ENCODE results near the gene ARPC5L.
A peak's percentile ranks its signal among the peaks of the same experiment; 100 is the strongest.

DNA sequence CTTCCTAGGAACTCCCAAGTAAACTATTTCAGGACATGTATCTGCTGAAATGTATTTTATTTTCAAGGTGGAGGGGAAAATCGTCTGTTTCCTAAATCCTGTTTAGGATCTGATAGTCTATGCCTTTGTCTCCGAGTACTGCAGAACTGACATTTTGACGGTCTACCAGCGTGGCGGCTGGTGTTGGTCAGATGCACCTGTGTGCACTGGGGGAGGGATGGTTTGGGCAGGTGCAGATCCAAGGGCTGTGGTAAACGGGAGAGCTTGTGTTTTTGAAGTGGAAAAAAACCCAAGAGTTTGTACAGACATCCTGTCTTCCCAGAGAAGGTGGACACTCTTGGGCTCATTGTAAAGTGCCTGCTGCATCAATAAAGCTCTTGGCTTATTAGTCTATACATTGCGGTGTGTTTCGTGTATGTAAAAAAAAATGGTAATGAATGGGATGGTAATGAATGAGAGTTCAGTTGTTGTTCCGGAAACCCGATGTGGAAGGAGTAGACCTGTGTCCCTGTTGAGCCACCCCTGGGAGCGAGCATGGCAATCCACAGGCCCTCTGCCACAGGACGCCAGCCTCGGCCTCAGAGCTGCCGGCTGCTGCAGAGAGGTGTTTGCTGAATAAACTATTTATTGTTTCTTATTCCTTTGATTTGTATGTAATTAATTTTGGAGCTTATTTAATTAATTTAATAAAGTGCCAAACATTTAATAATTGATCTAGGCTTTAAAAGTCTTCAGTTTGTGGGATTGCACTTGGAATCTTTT is 15.3 kb downstream of the ARPC5L start:
- TF ChIP-seq, protein P1, sequence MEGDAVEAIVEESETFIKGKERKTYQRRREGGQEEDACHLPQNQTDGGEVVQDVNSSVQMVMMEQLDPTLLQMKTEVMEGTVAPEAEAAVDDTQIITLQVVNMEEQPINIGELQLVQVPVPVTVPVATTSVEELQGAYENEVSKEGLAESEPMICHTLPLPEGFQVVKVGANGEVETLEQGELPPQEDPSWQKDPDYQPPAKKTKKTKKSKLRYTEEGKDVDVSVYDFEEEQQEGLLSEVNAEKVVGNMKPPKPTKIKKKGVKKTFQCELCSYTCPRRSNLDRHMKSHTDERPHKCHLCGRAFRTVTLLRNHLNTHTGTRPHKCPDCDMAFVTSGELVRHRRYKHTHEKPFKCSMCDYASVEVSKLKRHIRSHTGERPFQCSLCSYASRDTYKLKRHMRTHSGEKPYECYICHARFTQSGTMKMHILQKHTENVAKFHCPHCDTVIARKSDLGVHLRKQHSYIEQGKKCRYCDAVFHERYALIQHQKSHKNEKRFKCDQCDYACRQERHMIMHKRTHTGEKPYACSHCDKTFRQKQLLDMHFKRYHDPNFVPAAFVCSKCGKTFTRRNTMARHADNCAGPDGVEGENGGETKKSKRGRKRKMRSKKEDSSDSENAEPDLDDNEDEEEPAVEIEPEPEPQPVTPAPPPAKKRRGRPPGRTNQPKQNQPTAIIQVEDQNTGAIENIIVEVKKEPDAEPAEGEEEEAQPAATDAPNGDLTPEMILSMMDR (IDR thresholded peaks at IDR 0.05 in 2 of 3, conservative IDR thresholded peaks at IDR 0.05 in 1 of 3; ENCODE audit: borderline replicate concordance in 1 of 3, insufficient read depth in 1 of 3, low read depth in 2 of 3, low read length in 2 of 3), result no peak
- TF ChIP-seq RAD21 (IDR thresholded peaks at IDR 0.05; ENCODE audit: low read depth), result no peak
- TF ChIP-seq EZH2phosphoT487 (IDR thresholded peaks at IDR 0.05; ENCODE audit: borderline replicate concordance), result no peak
- no peak for TF ChIP-seq EGR1 (IDR thresholded peaks at IDR 0.05; ENCODE audit: low read depth)
- peak; percentile 11; the same call in 1 of the 2 replicates for TF ChIP-seq POLR2AphosphoS5 (IDR thresholded peaks at IDR 0.05; ENCODE audit: low read depth, low read length)
- no peak for TF ChIP-seq ELF1 (IDR thresholded peaks at IDR 0.05; ENCODE audit: borderline replicate concordance, low read depth)
- TF ChIP-seq POLR2A (IDR thresholded peaks at IDR 0.05; ENCODE audit: borderline replicate concordance, extremely low read depth, insufficient read depth, insufficient read length), result no peak
- TF ChIP-seq ZFX (IDR thresholded peaks at IDR 0.05), result no peak
- TF ChIP-seq SIN3A (IDR thresholded peaks at IDR 0.05; ENCODE audit: low read depth), result no peak
- TF ChIP-seq, protein P2, sequence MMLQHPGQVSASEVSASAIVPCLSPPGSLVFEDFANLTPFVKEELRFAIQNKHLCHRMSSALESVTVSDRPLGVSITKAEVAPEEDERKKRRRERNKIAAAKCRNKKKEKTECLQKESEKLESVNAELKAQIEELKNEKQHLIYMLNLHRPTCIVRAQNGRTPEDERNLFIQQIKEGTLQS (IDR thresholded peaks at IDR 0.05), result no peak
- TF ChIP-seq, protein P3, sequence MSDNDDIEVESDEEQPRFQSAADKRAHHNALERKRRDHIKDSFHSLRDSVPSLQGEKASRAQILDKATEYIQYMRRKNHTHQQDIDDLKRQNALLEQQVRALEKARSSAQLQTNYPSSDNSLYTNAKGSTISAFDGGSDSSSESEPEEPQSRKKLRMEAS (IDR thresholded peaks at IDR 0.05), result no peak

Measured in HCT116 (cell line).